ENCODE data around the gene PRUNE2.

GRCh38 chr9:76687861-76688391, 218.0 kb downstream of the PRUNE2 start:
- TF ChIP-seq CTCF (IDR thresholded peaks at IDR 0.05; ENCODE audit: insufficient read depth, low read depth, low read length) (no peak), EZH2 (IDR thresholded peaks at IDR 0.05; ENCODE audit: insufficient read depth, low read length) (no peak)
